NCI-H2107 treated with DMSO at 0.1 percent for 48 hours (cell line): ENCODE measurements around the gene PCNX2.

Source experiments
- DNase-seq: peaks from one replicate; lab custom pipeline; 2025; ENCODE audit not compliant: unreplicated experiment; lab: John Stamatoyannopoulos, UW

The PCNX2 gene

DNA sequence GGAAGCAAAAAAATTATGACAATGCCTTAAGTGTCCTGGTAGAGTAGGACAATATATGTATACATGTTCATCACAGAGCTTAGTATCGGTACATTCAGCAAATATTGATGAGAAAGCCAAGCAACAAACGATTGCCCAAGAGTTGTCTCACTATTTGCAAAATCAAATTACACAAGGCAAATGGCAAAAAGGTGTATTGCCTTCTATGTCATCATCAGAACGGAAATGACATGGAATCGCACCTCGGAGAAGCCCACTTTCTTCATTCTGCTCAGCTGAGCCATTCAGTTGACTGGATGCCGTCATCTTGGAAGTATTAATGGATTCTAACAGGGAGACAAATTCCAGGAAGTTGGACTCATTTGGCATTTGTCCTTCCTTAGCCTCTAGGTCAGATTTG lies 37.7 kb downstream of the PCNX2 start:
- DNase-seq, result no peak

DNA sequence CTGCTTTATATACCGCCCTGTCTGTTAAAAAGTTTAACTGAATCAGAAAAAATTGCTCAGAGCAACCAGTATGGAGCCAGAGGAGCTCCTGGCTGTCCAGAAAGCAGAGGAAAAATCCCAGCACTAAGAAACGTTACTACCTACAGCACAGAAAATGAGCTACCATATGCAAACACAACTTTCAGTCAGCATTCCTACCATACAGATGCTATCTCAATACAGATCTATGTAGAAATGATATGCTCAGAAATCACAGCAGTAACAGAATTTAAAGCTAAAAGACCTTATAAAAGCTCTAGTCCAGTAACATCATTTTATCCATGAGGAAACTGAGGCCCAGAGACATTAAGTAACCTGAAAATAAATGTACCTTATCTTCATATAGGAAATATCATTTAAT lies 38.7 kb downstream of the PCNX2 start:
- DNase-seq, result no peak

DNA sequence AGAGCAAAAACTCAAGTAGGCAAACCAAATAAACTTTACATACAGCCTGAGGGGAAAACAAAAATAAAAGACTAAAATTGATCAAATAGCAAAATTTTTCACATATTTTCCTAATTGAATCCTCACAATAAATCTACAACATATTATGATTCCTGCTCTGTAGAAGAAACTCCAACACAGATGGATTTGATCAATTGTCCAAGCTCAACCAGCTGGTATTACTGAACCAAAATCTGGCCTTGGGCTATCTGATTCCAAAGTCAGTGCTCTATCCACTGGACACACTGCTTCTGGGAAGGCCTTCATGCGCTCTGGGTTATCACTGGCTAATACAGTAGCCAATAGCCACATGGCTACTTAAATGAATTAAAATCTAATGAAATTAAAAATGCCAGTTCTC lies 39.3 kb downstream of the PCNX2 start:
- no peak for DNase-seq

DNA sequence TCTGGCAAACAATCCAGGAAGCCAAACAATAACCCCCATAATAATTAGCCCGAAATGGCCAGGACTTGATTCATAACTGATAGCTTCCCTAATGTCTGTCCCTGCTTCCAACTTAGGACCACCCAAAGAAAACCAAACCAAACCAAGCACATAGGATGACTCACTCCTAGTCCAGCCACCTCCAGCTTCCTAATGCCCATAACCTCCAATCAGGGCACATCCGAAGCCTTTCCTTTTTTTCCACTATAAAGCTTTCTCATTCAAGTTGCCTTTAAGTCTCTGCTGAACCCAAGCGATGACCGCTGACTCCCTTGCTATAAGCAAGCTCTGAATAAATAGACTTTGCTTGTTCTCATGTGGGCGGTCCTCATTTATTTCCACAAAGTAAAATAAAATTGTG lies 40.4 kb downstream of the PCNX2 start:
- DNase-seq, result no peak

DNA sequence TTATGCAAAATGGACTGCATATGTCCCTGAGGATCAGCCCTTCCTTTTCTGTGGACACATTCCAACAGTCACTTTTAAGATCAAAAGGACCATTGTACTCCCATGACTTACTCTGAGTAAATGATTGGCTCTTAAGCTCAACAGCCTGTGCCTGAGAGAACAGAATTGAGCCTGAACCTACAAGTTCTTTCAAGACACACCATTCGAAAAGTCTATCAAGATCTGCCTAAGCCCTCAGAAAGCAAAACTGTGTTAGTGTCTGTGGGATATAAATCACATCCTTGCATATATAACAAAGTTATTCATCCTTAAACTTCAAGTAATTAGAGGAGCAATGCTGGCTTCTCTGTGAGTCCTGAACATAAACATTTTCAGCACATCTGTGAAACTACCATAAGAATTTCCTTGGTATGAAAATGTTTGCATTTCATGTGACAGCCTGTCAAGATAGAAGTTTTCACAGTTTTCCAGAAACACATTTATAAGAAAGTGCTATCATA lies 41.6 kb downstream of the PCNX2 start:
- DNase-seq, result no peak

DNA sequence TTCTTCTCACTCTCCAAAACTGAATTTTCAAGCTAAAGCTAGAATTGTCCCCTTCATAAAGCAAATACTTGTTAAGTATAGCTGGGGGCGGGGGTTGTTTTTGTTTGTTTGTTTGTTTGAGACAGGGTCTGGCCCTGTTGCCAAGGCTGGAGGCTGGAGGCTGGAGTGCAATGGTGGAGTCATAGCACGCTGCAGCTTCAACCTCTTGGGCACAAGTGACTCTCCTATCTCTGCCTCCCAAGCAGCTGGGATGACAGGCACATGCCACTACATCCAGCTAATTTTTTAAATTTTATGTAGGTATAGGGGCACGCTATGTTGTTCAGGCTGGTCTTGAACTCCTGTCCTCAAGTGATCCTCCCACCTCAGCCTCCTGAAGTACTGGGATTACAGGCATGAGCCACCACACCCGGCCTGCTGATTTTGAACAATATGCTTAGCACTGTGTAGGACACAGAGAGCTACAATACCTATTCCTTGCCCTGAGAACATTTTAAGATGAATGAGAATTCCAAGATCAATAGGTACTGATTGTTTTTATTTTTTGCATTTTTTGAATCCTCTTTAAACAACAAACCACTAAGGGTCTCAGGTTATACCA lies 42.2 kb downstream of the PCNX2 start:
- no peak for DNase-seq

DNA sequence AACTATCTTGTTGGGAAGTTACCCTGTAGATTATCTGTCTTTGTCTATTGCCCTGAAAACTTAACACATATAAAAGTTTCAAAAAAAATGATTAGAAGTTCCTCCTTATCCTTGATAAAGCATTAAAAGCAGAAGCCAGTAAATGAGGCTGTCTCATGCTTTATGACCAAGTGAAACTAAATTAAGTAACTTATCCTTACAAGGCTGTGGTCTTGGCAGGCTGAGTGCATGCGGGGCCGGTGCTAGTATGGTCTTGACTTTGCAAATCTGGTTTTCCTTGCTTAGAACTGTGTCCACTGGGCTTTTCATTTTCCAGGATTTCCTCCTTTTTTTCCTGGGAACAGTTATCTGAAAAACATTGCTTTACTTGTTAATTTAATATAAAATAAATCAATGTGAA lies 43.1 kb downstream of the PCNX2 start:
- DNase-seq, result no peak

DNA sequence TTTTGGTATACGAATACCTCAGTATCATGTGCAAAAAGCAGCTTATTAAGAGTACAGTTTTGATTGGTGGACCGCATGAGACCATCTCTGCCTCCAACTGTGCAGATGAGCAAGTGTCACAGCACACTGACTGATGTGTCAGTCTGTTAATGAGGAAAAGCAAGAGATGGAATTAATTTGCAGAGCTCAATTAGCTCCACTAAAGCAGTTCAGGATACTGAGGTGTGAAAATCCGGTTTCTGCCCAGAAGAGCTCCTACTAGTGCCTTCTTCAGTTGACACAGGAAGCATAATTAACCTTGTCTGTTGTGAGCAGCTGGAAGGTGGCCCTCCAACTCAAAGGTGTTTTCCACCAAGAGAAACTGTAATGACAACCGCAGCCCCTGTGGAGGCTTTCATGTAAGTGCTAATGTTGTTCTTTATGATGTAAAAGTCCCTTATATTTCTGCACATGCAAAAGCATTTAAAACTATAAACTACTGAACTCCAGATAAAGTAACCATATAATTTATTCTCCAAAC lies 44.3 kb downstream of the PCNX2 start:
- DNase-seq, result no peak

DNA sequence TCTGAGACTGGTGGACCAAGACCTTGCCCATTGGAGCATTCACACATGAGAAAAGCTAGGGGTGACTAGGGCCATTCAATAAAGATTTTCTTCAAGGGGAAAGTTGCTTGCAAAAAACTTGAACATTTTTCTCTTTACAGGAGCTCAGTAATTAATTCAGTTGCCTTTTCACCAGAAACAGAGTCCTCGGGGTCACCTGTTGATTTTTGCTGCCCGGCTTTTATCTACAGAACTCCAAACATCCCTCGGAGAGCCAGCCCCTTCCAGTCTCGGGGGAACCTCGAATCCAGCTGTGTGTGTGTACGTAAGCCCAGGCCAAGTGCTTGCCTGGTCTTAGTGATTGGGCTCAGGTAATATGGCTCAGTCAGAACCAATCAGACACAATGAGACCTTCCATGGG lies 47.5 kb downstream of the PCNX2 start:
- DNase-seq, result no peak

DNA sequence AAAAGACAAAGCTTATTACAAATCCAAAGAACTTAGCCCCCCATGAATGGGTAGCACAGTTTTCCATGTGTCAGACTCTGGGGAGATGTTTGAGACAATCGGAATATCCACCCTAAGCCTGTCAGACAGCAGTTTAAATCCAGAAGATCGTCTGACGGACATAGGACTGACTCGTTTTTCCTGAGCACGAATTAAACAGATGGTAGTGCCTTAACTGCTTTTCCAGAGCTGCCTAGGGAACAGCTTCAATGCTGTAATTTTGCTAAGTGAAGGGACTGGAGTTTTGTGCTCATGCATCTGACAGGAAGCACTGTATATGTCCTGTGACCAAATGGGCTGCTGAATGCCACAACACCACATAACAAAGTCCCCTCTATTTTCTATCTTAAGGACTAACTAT lies 48.6 kb downstream of the PCNX2 start:
- no peak for DNase-seq

DNA sequence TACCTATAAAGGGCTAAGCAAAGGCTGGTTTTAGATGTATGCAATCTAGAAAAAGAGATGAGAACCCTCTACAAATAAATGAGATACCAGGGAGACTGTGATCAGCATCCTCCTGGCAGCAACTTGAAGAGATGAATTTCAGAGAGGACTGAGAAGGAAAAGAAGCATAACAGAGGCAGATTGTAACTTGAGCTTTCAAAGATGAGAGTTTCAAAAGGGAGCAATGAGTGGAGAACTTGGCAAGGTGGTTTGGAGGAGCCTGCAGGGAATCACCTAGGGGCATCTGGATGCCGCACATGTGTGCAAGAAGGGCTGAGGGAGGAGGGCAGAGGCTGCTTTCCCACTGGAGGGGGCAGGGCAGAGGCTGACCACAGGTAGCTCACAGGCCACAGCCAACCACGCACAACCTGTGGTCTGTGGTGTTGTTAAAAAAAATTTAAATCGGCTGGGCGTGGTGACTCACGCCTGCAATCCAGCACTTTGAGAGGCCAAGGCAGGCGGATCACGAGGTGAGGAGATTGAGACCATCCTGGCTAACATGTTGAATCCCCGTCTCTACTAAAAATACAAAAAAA lies 50.2 kb downstream of the PCNX2 start:
- DNase-seq, result no peak

DNA sequence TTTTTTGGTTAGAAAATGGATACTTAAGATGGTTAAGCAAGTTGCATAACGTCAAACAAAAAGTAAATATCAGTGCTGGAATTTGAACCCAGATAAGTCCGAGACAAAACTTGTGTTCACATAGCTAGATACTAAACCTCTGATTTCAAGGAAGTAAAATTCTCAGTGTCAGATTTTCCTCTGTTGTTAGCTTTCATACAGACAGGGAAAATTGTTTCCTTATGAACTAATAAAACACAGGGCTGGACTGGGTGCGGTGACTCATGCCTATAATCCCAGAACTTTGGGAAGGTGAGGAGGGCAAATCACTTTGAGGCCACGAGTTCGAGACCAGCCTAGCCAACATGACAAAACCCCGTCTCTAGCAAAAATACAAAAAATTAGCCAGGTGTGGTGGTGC lies 51.3 kb downstream of the PCNX2 start:
- no peak for DNase-seq

DNA sequence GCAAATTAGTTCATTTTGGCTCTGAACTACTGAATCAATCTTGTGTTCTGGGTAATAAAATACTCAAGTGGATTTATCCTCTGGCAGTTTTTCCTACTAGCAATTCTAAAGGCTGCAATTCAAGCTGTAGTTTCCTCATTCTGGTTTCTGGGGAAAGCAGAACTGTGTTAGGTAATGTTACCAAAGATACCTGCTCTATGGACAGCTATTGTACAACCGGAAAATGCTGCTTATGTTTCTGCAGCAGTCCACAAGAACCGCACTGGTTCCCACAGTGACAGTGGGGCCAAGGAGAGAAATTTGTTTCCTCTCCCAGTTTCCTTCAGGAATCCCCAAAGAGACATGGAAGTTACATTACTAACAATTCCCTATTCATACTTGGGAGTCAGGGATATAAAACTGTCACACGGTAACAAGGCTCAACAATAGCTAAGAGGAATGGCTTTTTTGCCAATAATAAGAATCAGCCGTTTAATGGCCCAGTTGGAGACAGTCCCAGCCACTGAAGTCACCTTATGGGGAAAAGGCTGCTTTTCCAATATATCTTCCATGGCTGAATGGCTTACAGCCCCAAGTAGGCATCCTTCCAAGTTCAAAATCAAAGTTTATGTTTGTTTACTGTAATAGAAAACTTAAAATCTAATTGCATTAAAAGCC lies 52.6 kb downstream of the PCNX2 start:
- DNase-seq, result peak; percentile 17

DNA sequence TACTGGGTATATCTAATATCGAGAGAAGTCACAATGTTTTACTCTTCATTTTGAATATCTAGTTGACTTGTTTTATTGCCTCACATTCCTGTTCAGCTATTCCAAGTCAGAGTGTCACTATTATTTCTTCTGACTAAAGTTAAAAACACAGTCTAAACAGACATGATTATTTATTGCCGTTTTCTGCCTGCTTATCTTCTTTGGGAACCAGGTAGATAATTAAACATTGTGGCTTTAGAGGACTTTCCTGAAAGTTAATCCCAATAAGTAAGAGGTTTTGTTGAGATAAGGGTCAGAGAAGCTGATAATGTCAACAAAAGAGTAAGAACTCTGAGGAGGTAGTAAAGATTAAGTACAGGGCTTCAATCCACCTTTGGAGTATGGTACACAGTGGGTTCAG lies 53.8 kb downstream of the PCNX2 start:
- DNase-seq, result no peak

DNA sequence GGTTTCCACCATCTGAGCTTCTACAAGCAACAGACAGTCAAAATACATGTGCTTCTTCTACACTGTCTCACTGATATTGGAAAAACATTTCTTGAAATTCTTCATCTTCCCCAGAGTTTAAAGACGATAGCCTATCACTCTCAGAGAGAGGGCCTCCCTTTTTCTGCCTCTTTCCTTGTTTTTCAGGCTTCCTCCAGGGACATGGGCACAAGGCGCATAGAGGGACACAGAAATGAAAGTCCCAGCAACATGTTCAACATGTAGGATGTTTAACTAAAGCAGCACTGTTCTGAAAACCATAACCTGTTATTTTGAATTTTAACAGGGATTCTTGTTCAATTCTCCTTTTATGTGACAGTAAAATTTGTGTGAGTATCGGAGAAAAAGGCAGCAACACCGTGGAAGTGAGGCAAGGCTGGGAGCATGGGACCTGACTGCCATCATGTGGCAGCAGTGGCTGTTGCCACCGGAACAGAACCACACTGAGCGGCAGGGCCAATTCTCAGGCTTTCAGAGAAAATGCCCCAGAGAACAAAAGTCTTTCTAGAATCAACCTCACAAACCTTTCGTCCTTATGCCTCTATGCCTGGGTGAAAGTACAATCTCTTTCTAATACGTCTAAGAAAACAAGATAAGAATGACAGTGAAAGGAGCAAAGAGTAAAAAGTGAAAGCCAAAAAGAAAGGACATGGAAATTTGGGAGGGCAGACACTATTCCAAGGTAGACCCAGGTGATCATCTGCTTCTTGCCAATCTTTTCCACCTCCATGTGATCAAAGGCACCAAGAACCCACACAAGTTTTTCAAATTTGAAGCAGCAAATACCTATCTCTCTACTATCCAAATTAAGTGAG lies 54.5 kb downstream of the PCNX2 start:
- DNase-seq, result peak; percentile 23

DNA sequence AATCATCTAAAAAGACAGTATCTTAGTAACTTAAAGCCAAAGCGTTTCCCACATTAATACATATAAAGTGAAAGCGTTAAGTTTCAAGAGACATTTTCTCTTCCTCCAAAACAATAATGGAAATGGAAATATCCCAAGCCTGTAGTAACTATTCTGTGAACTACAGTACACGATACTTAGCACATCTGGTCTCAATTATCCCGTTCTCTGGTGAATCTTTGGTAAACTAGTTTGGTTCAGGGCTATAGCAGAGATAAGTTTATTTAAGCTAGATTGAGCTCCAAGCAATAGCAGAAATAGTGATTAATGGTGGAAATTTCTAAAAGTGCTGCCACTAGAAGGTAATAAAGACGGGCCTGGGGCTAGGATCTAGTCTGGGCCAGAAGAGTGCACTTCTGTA lies 55.2 kb downstream of the PCNX2 start:
- DNase-seq, result no peak

DNA sequence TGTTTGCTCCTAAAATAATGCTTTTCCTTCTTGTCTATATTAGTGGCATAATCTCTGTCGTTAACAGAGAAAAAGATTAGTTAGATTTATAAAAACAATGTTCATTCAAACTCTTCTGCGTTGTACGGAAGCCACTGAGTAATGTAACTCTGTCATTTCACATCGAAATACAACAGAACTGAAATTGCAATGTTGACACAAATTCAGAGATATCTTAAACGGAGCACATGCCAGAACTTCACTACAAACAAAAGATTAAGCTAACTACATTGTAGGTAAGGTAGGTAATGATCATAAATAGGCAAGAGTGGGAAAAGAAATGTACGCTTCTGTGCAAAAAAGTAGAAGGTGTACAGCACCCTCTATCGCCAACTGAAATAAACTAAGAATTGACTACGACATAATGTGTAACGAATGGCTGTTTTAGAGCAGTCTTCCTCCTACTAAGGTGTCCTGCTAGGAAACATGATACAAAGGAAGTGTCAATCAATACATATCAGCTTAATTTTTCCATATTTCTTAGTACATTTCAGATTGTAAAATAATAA lies 56.6 kb downstream of the PCNX2 start:
- DNase-seq, result no peak

DNA sequence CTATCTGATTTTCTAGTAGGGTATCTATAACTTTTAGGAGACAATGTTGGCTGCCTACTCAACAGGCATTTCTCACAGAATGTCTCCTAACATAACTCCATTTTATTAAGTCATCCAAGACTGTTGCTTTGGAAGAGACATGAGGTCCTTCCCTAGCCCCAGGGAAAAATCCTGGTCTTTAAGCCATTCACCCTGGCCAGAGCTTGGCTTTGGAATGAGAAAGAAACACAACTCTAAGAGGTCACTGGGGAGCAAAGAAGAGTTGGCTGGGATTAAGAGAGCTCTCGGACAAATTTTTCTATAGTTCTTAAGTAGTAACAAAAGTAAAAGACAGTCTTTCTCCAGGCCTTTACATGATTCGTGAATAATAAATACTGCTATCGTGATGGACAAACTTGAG lies 57.9 kb downstream of the PCNX2 start:
- no peak for DNase-seq

DNA sequence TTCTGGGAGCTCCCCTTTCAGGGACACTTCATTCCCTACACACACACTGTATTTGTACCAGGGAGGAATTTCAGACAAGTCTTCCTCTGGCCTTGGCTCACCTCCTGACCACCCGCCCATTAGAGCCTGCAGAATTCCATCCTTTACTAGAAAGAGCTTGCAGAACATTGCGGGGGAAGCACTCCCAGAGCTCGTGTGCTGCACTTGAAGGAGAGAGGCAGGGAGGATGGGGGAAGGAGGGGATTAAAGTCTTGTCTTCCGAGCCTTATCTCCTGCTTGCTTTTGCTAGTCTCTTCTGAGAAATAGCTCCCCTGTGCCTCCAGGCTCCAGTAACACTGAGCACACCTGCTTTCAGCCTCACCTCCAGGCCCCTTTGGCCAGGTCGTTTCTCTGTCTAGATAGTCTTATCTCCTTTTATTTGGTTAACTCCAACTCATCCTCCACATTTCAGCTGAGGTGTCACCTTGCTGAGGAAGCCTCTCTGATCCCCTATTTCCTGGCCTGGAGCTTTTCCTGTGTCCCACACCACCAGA lies 62.0 kb downstream of the PCNX2 start:
- no peak for DNase-seq

DNA sequence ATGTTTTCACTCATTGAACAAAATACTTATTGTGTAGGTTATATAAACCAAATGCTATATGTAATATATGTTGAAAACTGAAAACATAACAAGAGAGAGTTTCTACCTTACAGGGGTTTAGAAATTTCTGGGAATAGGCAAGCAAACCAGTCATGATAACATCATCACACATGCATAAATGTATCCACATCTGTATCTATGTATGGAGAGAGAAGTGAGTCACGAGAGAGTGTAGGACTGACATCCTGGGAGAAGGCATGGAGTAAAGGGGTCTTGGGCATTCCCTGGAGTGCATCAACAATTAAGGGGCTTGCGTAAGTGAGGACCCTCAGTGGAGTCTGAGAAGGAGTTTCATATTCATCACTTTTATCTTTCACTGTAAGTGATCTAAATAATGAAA lies 65.5 kb downstream of the PCNX2 start:
- no peak for DNase-seq

DNA sequence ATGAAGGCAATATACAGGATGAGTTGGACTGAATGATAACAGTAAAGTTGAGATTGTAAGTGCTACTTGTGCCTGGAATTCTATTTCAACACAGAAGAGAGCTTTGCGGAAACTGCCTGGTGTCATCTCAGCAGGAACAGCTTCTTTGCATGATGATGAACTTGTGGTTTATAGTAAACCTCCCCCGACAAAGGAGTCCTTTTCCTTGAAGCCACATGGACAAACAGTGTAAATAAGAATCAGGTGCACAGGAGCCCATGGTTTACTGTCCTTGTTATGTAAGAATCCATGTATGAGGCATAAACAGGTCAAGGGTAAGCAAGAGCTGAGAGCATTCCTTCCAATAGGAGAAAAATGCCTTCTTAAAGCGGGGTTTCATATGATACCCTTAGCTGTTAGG lies 66.2 kb downstream of the PCNX2 start:
- DNase-seq, result no peak
